ENCODE results near the gene STXBP1.
A peak's percentile ranks its signal among the peaks of the same experiment; 100 is the strongest.

The STXBP1 gene

DNA sequence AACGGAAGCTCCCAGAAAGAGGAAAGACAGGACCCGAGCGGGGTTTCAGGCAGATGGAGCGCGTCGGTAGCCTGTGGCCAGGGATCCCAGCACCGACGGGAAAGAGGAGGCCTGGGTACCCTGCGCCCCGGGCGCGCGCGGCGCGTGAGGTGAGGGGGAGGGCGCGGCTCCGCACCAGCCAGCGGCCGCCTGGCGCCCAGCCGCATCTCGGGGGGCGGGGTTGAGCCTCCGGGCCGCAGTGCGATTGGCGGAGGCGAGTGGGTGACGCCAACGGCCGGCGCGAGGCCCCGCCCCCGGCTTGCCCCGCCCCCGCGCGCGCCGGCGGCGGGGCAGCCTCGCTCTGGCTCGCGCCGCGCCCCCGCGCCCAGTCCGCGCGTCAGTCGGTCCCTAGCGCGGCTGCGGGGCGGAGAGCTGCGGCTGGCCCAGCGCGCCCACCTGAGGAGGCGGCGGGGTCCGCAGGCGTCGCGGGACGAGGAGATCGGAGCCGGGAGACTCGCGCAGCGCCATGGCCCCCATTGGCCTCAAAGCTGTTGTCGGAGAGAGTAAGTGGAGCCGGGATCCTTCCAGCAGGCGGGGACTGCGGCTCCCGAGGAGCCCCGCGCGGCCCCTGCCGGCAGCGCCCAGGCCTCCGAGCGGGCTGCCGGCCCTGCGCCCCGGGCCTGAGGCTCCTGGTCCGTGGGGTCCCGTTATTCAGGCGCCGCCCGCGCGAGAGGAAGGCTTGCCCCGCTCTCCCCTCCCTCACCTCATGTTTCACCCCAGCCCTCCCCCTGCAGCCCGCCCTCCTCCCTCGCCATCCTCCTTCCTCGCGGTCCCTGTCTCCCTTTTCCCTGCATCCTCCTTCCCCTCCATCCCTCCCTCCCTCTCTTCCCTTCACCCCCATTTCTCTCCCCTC lies at the start of gene STXBP1:
TSS of gene STXBP1 (plus strand) at position 379 of the 892 bp plus-strand sequence. CDS start at position 506, 127 bp downstream.
- DNase-seq (ENCODE audit: low read depth in 2 of 2, low spot score in 1 of 2), result peak; percentile 67 to 76

DNA sequence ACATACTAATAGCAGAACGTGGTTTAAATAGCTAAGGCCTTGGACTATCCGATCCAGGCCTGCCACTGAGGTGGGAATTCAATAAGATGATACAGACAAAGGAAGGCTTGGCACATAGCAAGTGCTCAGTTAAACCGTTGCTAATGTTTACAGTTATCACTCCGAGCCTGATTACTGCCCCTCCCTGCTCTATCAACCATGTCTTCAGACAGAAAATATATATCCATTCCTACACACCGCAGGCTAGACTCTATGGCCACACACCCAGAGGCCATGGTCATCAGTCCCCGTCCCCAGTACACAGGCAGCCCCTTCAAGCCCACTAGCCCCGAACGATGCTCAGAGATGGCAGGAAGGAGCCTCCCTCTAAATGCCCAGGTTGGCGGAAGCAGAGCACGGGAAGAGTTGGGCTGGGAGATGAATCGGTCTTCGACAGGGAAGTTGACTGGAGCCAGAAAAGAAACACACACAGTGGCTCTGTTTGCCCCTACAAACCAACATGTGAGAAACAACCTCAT lies 49.7 kb upstream of the STXBP1 start:
- DNase-seq (ENCODE audit: low read depth in 2 of 2, low spot score in 1 of 2), result no peak

DNA sequence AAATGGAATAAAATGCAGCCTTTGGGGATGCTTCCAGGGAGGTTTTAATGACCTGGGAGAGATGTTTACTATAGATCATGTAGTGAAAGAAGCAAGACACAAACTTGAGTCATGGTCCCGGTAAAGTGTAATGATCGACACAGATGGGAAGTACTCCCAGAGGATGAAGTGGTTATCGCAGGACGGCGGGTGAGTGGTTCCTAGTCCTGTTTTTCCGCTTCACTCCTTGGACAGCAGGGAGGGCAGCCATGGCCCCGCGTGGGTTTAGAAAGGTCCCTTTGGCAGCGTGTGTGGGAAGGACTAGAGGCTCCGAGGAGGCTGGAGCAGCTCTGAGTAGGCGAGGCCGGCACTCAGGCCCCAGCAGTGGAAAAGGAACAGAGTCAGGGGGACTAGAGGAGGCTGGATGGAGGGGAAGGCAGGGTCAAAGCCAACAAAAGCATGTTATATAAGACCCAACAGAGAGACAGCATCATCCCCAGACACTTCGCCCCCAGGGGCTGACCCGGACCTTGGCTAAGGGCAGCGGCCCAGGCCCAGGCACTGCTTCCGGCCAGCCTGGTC lies 49.2 kb upstream of the STXBP1 start:
- no peak for DNase-seq (ENCODE audit: low read depth in 2 of 2, low spot score in 1 of 2)

DNA sequence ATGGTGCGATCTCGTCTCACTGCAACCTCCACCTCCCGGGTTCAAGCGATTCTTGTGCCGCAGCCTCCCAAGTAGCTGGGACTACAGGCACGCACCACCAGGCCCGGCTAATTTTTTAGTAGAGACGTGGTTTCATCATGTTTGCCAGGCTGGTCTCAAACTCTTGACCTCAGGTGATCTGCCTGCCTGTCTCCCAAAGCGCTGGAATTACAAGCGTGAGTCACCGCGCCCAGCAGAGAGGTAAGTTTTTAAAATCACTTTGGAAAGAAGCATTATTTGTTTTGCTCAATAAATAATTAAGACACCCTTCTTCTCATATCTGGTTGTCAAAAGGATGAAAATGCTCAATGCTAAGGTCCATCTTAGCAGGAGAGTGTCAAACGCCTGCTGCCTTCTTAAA lies 48.5 kb upstream of the STXBP1 start:
- DNase-seq (ENCODE audit: low read depth in 2 of 2, low spot score in 1 of 2), result no peak

DNA sequence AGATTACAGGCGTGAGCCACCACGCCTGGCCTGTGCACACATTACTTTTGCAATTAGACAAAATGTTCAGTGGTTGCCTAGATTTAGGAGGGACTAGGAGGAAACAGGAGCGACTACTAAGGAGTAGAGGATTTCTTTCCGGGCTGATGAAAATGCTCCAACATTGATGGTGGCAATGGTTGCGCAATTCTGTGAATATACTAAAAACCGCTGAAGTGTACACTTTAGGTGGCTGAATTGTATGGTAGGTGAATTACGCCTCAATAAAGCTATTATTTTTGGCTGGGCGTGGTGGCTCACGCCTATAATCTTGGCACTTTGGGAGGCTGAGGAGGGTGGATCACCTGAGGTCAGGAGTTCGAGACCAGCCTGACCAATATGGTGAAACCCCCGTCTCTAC lies 46.8 kb upstream of the STXBP1 start:
- no peak for DNase-seq (ENCODE audit: low read depth in 2 of 2, low spot score in 1 of 2)

DNA sequence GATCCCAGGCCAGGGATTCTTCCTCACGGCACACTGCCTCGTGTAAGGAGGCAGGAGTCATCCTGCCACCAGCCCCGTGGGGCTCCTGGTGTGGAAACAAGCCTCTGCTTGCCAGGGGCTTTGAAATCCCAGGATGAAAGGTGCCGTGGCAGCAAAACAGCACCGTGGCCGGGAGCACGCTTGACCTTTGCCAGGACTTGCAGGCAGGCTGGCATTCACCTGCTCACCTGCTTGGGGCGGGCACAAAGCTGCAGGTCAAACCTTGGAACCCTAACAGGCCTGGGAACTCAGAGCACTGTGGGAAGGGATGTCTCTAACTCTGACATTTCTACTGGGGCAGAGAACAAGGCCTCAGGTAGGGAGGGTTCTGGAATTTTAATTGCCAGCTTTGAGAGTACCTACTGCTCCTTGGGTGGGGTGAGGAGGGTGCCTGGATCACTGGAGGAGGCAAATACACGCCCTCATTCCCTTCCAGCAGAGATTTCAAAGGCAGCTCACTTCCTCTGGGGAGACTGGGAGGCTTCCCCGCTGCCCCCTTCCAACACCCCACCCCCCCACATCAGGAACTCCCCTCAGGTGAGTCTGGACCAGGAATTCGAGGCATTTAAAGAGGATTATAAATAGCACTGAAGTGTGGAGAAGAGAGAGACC lies 45.6 kb upstream of the STXBP1 start:
- DNase-seq (ENCODE audit: low read depth in 2 of 2, low spot score in 1 of 2), result no peak

DNA sequence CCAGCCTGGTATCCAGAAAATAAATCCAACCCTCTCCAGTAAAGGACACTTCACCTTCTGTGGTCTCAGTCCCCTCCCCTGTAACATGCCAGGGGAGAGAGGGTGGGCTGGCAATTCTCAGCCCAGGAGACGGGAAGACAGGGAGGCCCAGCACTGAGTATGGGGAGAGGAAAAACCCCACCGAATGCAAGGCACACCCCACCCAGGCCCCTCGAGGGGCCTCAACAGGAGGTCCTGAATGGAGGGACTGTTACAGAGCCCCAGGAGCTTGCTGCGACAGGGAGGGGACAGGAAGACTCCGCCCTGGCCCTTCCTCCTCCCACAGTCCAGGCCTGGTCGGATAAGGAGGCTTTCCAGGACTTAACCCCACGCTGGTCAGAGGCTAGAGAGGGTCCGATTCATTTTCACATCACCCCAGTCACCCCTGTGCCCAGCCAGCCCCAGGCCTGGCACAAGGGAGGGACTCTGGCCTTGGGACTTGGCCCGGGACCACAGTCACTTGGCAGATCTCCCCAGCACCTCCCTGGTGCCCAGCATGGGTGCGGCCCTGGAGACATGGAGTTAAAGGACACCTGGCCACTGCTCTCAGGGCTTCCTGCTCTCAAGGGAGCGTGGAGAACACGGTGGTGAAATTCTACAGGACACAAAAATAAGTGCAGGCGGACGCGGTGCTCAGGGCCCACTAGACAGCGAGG lies 44.9 kb upstream of the STXBP1 start:
- no peak for DNase-seq (ENCODE audit: low read depth in 2 of 2, low spot score in 1 of 2)

DNA sequence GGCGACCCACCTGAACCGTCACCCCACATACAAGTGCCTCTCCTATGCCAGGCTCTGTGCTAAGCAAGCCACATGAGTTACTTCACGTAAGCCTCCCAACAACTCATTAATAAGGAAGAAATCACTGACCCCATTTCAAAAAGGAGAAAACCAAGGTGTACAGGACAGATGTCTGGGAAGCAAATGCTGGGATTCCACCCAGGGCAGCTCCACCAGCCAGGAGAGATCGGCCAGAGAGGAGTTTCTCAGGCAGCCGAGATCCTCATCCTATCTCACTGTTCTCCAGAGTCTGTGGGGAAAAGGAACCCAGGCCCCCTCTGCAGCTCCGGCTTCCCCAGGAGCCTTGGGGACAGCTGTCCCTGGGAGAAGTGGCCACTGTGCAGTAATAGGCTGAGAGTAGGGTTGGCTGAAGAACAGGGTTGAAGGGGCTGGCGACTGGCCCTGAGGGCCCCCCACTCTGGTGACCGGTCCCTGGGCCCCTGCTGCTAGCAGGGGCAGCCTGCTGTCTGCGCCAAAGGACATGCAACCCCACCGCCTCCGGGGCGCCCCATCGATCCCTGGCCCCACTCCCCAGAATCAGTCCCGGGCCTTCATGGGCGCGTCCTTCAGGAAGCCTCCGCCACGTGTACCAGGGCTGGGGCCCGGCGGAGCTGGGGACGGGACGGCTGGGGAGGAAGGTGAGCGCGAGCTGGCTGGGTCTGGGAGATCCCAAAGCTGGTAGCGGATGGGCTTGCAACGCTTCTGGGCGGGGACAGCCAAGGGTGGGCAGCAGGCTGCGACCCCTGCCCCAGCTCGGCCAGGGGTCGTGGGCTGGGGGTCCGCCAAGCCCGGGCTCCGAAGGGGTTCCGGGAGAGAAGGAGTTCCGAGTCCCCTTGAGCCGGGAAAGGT lies 44.1 kb upstream of the STXBP1 start:
- no peak for DNase-seq (ENCODE audit: low read depth in 2 of 2, low spot score in 1 of 2)

DNA sequence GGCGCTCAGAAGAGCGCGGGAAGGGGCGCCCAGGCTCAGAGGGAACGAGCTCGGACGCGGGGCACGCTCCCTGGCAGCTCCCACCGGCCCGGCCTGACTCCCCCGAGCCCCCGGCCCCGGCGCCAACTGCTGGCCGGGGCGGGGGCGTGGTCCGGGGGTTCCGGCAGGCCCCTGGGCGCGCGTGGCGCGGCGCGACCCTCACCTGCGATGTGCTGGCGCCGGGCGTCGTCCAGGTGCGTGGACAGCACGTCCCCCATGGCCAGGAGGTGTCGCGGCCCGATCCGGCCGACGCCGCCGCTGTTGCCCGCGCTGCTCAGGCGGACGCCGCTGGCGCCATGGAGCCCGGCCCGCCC lies 43.5 kb upstream of the STXBP1 start:
- DNase-seq (ENCODE audit: low read depth in 2 of 2, low spot score in 1 of 2), result no peak

DNA sequence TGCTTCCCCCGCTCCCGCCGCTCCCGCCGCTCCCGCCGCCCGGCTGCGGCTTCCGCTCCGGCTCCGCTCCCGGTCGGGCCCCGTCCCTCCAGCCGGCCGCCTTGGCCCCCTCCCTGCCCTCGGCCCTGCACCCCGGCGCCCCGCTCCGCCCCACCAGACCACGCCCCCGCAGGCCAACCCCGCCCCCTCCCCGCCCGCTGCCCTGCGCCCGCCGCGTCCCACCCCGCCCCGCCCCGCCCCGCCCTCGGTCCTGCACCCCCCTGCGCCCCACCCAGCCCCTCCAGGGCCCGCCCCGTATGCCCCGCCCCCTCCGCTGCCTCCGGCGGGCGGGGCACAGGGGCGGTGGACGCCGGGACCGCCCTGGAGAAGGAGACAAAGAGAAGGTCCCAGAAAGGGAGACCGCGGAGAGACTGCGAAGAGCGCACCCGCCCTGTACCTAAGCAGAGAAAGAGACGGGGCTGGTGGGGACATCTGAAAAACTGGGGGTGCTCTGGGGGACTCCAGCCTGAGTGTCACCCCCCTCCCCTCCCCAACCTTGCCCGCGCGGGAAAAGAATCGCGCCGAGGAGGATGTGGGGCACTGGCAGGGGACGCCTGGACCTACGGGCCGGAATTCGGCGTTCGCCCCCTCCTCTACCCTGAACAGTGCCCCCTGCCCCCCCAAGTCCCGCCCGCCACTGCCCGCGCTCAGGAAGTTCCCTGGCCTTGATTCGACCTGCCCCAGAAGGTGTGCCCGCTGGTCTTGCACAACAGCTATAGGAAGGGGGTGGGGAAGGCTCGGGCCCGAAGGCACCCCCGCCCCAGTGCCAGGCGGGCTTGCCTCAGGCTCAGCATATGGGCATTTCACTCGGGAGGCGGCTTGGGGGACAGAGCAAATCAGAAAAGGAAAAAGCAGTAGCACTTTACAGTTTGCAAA lies 42.8 kb upstream of the STXBP1 start:
- peak; percentile 41 to 55 for DNase-seq (ENCODE audit: low read depth in 2 of 2, low spot score in 1 of 2)

DNA sequence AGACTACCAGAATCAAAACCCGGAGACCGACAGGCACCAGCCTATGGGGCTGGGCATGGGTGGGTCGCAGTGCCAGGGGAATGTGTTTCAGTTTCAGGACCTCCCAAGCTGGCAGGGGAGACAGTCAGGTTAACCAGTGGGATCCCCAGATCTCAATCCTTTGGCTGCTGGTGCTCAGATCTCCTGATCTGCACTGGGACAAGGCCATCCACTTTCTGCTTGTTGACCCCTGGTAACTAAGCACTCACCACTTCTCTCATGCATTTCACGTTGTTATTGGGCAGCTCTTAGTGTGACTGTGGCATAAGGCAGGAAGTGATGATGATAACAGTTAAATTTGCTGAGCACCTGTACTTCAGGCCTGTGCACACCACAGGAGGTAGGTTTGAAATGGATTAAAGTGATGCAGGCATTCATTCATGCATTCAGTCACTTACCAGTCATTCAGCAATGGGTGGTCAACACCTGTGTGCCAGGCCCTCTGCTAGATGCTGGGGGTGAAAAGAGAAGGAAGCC lies 42.1 kb upstream of the STXBP1 start:
- no peak for DNase-seq (ENCODE audit: low read depth in 2 of 2, low spot score in 1 of 2)

DNA sequence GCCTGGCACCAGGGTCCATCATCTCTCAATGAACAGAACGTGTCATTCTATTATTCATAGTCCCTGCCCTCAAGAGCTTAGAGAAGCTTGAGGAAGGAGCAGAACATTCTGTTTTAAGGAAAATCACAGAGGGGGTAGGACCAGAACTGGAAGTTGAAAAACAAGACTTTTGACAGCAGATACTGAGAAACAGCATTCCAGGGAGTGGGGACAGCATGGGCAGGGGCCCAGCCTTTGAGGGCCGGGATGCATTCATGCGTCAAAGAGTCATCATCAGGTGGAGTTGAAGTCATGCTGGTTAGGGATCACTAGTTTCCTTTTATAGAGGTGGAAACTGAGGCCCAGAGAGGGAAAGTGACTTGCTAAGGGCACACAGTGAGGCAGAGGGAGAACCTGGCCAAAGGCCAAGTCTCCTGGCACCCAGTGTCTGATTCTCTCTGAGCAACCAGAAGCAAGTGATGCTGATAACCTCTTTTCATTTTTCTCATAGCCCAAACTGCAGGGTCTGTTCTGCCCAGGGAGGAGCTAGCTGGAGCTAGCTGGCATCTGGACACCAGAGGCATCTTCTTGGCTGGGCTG lies 41.5 kb upstream of the STXBP1 start:
- DNase-seq (ENCODE audit: low read depth in 2 of 2, low spot score in 1 of 2), result no peak

DNA sequence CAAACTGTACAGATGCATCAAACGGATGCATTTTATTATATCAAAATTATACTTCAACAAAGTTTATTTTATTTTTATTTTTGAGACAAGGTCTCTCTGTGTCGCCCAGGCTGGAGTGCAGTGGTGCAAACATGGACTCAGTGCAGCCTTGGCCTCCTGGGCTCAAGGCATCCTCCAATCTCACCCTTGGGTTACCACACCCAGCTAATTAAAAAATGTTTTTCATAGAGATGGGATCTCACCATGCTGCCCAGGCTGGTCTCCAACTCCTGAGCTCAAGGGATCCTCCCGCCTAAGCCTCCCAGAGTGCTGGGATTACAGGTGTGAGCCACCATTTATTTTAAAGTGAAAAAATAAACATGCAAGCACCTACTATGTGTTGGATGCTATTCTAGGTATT lies 40.1 kb upstream of the STXBP1 start:
- no peak for DNase-seq (ENCODE audit: low read depth in 2 of 2, low spot score in 1 of 2)

DNA sequence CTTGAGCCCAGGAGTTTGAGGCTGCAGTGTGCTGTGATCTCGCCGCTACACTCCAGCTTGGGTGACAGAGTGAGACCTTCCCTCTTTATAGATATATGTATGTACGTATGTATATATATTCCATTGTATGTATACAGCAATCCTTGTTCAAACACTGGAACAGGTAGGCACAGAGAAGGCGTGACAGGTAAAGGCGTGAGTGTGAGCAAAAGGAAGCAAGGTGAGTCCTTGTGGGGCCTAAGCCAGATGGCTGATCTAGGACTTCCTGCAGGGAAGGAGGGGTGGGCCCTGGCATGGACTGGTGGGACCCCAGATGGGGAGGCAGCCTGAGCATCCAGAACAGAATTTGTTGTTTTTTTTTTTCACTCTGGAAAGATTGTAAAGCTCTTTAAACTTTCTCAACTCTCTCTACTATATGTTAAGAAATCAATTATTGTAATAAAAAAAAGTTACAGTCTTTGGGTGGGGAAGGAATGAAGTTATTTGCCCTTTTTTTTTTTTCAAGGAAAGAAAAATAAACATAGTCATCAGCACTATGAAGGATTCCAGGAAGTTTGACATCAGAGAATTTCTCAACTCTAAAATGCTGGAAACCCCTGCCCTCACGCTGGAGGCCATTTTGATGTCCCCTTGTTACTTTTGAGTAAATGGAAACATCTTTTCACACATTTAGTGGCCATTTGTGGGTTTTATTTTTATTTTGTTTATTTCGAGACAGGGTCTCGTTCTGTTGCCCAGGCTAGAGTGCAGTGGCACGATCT lies 38.9 kb upstream of the STXBP1 start:
- no peak for DNase-seq (ENCODE audit: low read depth in 2 of 2, low spot score in 1 of 2)

DNA sequence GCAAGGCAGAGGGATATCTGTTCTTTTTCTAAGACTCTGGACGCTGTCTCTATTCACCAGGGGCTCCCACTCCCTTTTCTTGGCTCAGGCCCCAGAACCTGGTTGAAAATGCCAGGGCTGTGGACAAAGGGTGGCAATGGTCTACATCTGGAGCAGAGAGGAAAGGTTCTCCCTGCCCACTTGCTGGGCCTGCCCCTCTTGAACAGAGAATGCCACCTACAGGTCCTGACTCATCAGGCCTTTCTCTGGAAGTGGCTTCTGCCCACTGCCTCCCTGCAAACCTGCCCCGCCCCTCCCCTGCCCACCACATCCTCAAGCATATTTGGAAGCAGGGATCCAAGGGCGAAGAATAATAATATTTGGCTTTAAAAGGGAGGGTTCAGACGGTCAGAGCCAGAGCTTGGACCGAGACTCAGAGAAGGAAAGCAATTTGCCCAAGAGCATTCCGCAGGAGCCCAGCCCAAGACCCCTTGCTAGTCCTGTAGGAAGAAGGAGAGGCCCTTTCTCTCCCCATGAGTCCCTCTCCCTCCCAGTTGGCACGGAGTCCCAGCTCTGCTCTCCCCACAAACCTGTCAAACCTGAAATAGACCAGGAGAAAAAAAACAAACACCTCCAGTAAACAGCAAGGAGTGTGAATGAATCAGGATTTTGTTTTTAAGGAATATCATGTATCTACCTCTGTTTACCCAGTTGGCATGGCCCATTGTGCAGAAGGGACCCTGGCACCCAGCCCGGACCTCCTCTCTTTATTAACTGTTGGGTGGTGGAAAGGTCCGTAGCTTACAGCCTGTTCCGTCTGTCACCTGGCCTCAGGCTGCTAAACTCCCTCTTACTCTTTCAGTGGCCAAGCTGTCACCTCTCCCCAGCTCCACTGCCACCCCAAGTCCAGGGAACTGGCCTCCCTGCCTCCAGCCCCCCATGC lies 37.7 kb upstream of the STXBP1 start:
- DNase-seq (ENCODE audit: low read depth in 2 of 2, low spot score in 1 of 2), result no peak

DNA sequence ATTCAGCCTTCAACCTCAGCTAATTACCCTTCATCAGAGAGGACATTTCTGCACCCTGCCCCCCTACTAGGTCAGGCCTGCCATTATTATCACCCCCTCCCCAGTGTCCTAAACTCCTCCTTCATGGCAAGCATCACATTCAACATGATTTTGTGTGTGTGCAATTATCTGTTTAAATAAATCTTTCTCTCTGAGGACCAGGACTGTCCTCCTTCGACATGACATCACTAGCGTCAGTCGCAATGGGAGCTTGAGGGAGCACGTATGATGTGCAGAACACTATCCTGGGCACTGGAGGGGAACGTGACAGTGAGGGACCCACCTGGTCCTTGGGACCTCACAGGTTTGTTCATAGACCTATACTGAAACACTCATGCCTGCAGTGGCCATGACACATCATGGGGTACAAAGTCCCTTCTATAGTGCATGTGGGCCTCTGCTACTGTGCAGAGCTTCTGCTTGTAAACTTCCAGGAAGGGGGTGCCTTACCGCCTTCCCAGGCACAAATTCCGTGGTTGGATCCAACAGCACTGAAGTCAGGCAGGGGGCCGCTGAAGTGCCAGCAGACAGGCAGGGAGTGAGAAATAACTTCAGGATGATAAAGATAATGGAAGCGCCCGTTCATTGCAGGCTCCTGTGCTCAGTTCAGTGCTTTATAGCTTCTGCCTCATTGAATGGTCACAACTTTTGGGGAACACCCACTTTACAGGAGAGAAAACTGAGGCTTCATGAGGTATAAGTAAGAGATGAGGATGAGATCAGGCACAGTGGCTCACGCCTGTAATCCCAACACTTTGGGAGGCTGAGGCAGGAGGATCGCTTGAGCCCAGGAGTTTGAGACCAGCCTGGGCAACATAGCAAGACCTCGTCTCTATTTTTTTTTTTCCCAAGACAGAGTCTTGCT lies 36.0 kb upstream of the STXBP1 start:
- no peak for DNase-seq (ENCODE audit: low read depth in 2 of 2, low spot score in 1 of 2)
